Measurements from ENCODE around the gene SORCS1.

SORCS1 gene

DNA sequence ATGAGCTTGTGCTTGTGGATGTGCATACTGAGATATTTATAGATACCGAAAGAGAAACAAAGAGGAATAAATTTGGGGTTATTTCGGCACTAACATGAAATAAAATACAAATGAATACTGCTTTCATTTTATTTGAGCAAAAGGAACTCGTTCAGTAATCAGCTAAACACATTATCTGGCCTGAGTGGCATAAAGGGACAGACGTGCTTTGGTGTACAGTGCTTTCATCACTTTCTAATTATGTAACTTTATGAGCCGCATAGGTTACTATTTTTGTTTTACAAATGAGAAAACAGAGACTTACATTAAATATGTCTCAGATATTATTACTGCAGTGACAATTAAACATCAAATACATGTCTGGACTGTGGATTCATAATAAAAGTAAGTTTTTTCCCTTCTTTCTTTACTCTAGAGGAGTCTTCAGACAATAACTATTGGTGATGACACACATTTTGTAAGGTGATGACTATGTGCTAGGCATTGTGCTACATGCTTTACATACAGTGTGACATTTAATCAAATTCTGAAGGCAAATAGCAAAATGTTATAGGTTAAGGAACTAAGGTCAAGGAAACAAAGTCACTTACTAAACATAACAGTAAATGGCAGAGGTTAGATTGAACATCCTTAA is 503.3 kb downstream of the SORCS1 start:
- DNase-seq (ENCODE audit: low read depth in 2 of 2), result no peak

DNA sequence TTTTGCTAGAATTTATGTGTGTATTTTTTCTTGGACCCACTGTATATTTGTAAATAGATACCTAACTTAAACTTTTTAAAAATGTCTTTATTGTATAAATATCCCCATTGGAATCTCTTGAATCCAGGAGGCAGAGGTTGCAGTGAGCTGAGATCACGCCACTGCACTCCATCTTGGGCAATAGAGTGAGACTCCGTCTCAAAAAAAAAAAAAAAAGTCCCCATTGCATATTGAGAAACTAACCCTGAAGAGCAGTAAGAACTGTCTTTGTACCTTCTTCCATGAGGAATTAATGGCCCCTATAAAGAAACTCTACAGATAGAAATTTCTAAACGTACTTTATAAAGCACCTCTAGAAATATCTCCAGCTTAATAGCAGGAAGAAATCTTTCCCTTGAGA is 504.0 kb downstream of the SORCS1 start:
- DNase-seq (ENCODE audit: low read depth in 2 of 2), result no peak

DNA sequence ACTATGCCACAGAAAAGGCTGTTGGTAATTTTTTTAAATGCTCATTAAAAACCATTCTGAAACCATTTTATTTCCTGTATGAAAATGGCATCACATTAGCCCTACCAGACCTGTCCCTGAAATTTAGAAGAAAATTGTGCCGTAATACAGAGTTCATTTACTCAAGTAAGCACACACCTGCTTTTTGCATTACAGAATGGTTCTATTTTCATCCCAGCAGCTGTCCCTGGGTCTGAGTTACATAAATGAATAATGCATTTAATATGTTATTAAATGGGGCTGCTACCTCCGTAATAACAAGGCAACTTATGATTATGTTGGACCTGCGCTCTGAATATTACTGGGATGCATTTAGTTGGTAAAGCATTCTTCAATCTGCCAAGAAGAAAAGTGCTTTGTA is 508.9 kb downstream of the SORCS1 start:
- DNase-seq (ENCODE audit: low read depth in 2 of 2), result no peak

DNA sequence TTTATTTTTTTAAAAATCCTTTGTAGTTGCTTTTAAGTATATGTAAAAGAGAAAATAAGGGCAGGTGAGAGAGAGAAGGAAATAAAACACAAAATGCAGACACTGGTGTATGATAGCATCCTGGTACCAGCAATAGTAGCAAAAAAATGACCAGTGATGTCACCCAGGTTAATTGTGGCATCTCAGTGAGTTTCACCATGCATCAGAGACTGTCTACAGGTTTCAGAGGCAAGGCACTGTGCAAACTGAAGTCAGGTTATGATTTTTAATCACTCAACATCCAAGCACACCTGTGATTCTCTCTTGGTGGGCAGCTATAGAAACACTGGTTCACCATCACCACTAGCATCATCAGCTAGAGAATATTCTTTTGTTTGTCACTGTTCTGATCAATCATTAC is 509.3 kb downstream of the SORCS1 start:
- DNase-seq (ENCODE audit: low read depth in 2 of 2), result no peak

DNA sequence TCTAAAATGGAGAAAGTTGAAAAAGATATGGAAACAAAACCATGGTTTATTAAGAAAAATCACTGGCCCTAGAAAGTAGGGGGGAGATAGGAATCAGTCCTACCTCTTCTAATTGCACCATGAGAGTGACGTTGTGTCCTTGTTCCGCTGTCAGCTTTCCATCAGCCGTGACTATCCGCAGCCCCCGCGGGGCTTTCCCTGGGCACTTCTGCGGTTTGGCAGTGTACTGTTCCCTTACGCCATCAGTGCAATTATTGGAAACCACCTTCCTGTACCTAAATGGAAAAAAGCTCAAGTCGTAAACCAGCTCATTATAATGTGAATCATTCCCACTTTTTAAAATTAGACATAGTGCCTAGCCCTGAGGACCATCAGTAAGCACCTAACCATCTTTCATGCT is 512.2 kb downstream of the SORCS1 start:
- no peak for DNase-seq (ENCODE audit: low read depth in 2 of 2)

DNA sequence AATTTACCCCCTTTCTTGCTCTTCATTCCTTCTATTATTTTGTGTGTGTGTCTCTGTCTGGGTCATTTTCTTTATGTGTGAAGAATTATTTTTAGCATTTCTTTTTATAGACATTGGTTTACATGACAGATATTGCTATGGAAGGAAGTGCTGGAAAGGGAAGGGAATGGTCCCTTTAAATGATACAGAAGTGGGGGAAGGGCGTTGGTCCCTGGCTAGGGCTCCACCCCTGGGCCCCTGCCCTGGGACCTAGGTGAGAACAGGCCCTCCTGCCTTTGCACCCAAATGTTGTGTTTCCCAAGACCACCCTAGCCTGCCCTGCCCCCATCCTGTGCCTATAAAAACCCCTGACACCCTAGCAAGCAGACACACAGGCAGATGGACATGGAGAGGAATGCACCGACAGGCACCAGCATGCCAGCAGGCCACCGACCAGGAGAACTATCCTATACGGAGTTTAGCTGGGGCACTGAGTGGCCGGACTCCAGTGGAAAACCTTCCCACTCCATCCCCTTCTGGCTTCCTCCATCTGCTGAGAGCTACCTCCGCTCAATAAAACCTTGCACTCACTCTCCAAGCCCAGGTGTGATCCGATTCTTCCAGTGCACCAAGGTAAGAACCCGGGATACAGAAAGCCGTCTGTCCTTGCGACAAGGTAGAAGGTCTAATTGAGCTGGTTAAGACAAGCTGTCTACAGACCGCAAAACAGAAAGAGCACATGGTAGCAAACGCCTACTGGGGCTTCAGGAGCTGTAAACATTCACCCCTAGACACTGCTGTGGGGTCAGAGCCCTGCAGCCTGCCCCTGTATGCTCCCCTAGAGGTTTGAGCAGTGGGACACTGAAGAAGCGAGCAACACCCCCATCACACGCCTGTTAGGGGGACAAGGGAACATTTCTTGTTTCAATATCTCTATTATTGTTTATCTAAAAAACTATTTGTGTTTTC is 515.7 kb downstream of the SORCS1 start:
- DNase-seq (ENCODE audit: low read depth in 2 of 2), result no peak

DNA sequence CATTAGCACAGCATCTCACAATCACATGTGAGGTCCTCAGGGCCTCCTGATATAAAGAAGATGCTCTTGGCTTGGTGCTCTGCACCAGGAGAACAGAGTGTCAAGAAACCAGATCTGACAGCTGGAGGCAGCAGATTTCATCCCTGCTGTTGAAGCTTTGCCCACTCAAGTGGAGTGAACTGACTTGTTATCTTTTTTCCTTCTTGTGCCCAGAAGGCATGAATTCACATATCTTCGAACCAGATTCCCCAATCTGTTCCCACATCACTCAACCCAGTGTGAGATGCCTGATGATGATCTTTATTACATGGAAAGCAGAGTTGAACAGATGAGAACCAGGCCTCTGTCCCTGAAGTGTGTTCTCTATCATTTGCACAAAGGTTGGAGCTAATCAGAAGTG is 521.0 kb downstream of the SORCS1 start:
- DNase-seq (ENCODE audit: low read depth in 2 of 2), result no peak

DNA sequence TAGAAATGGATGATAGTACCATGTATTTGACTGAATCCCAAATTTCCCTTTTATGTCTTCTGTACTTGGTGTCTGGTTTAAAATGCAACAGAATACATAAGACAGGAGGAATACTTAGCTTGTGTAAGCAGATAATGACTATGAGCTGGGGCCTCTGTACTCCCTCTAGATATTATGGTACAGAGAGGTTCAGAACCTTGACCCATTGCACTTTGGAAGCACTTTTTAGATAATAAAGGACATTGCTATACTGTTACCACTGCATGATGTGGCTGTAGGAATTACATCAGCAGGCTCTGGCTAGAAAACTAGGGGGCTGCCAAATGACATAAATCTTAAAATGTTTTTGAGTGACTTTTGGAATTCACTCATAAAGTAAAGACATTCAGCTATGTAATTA is 526.6 kb downstream of the SORCS1 start:
- DNase-seq (ENCODE audit: low read depth in 2 of 2), result no peak

DNA sequence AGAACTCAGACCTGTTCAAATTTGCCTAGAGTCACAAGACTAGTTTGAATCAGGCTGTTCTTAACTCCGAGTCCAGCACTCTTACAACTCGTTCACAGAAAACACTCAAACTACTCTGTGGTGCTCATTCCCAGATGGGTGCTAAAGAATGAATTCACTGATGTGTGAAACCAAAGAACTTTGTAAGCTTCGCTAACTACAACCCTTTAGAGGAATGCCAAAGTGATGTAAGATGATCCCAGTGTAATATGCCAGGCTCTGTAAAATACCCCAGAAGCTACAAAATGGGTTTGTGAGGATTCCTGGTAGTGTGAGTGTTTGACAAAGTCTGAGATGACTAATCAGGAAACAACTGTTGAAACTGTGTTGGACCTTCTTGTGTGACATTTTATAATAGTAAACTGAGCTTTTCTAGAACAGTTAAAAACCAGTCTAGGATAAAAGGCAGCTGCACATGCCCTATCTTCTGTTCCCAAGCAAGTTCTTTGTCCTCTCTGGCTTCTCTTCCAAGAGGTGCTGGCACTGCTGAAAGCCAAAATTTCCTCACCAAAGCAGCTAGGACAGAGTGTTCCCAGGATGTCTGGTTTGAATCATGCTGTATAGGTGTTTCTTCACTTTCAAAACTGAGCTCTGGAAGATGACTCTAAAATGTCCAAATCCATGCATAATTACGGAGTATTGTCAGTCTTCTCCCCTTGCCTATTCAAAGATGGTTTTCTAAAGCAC is 527.6 kb downstream of the SORCS1 start:
- DNase-seq (ENCODE audit: low read depth in 2 of 2), result no peak

DNA sequence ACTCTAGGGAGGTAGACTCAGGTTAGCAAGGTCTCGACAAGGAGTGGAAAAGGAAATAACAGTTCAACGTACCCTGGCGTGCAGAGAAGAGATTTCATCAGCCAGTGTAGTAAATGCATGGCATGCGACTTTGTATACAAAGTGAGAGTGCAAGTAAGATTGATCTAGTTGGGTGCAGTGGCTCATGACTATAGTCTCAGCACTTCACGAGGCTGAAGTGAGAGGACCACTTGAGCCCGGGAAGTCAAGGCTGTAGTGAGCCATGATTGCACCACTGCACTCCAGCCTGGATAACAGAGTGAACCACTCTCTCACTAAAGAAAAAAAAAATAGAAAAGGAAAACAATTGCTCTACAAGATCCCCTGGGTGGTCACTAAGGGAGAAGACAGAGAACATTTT is 528.6 kb downstream of the SORCS1 start:
- DNase-seq (ENCODE audit: low read depth in 2 of 2), result no peak

DNA sequence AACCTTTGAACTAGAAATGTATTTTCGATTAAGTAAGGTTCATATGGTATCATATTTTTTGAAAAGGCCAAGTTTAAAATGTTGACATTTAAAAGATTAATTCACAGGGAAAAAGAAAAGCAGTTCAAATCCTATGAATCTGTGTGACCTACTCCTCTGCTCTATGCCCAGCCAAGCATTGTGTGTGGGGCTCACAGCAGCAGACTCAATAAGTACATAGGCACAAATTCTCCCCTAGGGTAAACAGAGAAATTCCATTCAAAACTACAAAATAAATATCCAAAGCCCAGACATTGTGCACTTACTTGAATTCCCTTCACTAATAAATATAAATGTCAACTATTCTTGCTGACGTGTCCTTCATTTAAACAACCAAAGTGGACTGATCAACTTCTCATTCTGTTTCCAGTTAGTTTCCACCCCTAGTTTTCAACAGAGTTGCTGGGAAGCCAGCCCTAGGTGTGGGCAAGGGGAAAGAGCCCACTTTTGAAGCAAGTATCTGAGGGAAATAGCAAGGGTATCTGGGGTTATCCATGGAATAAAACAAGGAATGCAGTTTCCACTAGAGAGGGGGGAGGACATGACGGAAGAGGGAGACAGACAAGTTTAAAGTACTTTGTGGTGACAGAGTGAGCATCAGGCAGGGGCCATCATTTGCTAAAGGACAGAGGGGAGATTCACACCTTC is 533.3 kb downstream of the SORCS1 start:
- DNase-seq (ENCODE audit: low read depth in 2 of 2), result no peak

DNA sequence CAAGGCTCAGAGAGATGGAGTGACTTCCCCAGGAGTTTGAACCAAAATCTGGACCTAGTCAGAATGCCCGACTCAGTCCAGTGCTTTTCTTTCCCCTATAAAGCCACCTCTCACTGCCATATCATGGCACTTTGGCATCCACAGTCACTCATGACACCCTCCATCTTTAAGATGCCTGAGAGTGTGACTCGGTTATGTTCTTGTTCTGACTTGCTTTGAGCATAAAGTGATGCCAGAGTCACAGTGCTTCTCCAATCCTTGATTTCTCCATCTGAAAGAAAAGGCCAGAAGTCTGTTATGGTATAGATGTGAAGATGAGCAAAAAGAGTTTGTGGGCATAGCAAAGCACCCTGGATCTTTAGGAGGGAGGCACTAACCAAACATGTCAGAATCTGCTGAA is 538.1 kb downstream of the SORCS1 start:
- DNase-seq (ENCODE audit: low read depth in 2 of 2), result no peak

DNA sequence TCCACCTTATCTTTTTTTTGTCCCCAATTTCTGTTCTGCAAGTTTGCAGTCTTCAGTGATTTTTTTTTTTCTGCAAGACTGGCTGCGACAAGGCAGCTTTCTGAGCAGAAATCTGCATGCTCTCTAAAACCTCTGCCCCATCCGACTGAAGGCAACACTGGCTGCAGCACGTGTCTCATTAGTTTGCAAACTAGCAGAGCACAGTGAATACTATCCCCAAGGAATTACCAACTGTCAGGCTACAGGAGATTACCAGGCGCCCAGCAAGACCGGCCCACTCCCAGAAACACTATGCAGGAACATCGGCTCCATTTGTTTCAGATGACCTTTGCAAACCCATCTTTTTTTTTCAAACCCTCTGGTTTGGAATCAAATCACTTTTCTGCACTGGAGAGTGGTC is 538.8 kb downstream of the SORCS1 start:
- no peak for DNase-seq (ENCODE audit: low read depth in 2 of 2)

DNA sequence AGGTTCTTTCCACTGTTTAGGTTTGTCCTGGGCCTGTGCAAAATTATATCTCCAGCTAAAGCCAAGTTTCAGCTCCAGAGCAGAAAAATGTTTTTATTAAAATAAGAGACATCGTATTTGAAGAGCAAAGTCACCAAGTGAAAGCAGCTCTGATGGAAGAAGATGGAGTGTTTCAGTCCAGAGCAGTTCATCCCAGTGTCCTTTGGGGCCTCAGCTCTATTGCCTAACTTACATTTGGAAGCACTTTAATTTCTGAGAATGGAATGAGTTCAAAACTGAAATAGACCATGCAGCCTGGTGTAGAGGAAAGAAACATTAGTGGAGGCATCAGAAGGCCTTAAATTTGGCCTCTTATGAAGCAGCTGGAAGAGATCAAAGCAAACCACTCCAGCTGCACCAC is 545.2 kb downstream of the SORCS1 start:
- DNase-seq (ENCODE audit: low read depth in 2 of 2), result no peak

DNA sequence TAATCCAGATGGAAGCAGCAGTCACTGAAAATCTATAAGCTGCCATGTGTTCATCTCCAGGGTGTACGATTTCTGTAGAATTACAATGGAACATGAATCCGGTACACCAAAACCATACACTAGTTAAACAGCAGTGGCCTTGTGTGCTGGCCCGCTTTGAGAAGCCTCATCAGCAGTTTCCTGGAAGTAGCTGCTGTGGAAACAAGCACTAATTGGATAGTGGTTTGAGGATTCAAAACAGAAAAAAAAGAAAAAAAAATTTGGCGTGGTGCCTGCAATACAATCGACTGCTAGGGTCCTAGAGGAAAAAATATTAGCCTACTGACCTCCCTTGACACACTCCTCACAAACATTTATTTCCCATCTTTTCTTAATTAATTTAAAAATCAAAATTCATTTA is 545.9 kb downstream of the SORCS1 start:
- DNase-seq (ENCODE audit: low read depth in 2 of 2), result no peak

DNA sequence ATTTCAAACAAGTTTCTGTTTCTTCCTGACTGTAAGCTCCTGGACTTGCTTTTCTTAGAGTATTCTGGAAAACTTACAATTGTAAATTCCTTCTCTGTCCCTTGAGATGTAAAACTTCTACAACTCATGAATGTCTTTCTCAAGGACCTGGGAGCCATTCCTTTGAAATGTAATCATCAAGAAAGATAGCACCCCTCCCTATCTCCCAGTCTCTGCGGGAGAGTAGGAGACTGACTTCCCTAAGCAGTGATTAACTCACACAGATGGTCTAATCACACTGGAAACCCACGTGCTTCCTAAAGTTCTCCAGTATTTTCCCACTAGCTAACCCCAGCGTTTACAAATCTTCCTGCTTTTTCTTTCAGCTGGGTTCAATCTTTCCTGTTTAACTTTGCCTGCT is 549.4 kb downstream of the SORCS1 start:
- DNase-seq (ENCODE audit: low read depth in 2 of 2), result no peak

DNA sequence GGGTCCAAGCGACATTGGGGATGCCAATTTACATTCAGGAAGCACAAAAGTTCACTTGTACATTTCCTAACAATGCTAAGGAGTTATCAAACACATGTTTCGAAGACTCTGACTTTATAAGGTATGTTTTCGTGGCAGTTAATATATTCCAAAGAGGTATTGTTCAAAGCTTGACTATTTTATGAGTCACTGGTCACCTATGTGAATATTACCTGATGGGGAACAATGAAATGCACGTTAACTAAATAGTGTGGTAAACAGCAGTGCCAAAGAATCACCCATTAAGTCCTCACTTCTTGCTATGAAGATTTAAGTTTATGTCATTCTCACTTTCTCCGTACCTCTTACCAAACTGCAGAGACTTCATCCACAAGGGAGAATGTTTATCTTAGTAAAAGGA is 550.2 kb downstream of the SORCS1 start:
- DNase-seq (ENCODE audit: low read depth in 2 of 2), result no peak

DNA sequence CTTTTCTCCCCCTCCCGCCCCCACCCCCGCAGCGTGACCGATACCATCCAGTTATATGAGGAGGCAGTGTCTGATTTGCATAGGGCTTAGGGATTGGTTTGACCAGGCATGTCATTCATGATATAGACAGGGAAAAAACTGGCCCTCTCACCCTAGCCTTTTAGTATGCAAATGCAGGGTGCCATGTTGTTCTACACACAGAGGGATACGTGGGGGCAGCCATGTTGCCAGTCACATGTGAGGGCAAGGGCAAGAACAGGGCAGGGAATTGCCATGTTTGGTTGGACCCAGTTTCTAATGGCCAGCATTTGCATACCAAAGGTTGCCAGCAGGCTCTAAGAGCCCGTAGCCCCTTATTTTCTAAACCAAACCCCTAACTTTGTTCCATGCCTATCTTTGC is 552.1 kb downstream of the SORCS1 start:
- DNase-seq (ENCODE audit: low read depth in 2 of 2), result no peak

DNA sequence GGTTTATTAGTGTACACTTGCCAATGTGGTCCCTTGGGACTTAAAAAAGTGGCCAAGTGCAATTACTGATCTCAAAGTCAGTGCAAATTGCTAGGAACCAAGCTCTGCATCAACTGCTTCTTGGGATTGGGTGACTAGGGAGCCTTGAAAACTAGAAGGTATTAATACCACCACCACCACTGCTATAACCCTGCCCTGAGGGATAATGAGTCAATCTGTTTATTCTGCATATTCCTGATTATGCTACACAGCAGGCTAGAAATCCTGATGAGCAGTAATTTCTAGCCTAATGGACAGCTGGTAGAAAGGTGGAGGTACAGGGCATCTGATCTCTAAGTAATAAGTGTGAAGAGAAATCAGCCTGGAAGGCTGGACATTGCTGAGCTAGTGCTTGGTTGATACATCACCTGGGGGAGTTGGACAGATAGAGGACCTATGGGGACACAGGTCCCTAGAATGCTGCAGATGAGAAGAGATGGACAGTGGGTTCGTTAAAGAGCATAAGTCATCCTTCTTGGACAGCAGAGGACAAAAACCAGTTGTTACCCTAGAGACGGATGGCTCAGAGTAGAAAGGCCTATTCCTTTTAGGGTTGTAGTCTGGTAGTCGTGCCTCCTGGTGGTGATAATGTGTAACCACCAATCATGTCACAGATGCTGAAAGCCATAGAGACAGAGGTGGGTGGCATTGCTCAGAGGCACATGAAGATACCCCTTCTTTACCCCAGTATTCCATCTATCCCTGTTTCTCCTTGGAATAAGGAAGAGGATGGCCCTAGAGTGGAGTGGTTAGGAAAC is 554.8 kb downstream of the SORCS1 start:
- no peak for DNase-seq (ENCODE audit: low read depth in 2 of 2)

DNA sequence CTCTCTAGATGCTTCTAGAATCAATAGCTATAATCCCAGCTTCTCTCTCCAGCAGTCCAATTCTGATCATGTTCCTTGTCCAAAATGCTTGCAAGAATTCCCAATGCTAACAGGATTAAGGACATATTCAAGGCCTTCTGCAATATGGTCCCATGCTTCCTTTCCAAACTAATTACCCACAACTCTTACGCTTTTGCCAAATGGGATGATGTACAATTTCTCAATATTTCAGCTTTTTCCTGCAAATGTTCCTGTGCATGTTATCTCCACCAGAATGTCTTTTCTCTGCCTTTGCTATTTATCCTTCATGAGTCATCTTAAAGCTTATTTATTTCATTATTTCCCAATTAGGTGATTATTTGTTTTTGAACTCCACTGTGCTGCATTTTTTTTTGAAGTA is 556.4 kb downstream of the SORCS1 start:
- no peak for DNase-seq (ENCODE audit: low read depth in 2 of 2)

DNA sequence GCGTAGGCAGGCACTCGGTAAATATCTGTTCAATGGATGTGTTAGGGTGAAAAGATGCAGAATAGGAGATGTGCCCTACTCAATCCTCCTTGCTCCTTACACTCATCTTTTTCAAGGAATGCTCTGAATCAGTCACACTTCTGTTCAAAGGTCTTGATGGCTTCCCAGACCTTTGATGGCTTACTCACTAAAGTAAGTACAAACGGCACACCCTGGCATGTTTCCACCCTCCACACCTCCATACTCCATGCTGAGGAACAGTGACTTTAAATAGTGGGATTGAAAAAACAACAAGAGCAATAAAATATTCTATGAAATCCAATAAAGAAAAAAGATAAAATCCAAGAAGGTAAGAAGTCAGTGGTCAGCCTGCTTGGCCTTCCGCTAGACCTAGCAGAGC is 569.2 kb downstream of the SORCS1 start:
- no peak for DNase-seq (ENCODE audit: low read depth in 2 of 2)
